ENCODE results near the gene TMEM86A. TPM values are rescaled to one million over a fixed set of nuclear protein-coding genes. Genes with fewer than 3 reads are reported as not detected.
"Not testable (repeated sequence)": the region's sequence is repeated elsewhere in the genome, so short reads cannot be mapped to it uniquely, and the experiment has no call there.

TMEM86A gene
- polyA plus RNA-seq, 3 donors from 2014 or later = 0.43 to 2.1 (median 0.92) TPM

DNA sequence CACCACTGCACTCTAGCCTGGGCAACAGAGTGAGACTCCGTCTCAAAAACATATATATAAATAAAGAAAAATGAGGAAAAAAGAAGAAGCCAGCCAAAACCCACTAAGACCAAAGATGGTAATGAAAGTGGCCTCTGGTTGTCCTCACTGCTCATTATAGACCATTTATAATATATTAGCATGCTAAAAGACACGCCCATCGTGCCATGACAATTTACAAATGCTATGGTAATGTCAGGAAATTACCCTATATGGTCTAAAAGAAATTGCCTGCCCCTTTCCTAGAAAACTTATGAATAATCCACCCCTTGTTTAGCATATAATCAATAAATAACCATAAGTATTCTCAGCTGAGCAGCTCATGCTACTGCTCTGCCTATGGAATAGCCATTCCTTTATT lies 16.1 kb upstream of the TMEM86A start:
- H3K27ac Mint-ChIP-seq = no peak overlapping the region
- peaks cover 0 to 2% (median 2%) of the 10 kb centered on the region in 3 donors for H3K27me3 Mint-ChIP-seq (ENCODE audit: low read depth in 3 of 3)
- peaks cover 0 to 3% (median 0%) of the 10 kb centered on the region in 3 donors for H3K36me3 Mint-ChIP-seq
- H3K9me3 Mint-ChIP-seq = no peaks in the 10 kb centered on the region
- H3K4me1 Mint-ChIP-seq = no peaks in the 10 kb centered on the region
- H3K4me3 Mint-ChIP-seq = no peak overlapping the region
- DNase-seq = no peak

DNA sequence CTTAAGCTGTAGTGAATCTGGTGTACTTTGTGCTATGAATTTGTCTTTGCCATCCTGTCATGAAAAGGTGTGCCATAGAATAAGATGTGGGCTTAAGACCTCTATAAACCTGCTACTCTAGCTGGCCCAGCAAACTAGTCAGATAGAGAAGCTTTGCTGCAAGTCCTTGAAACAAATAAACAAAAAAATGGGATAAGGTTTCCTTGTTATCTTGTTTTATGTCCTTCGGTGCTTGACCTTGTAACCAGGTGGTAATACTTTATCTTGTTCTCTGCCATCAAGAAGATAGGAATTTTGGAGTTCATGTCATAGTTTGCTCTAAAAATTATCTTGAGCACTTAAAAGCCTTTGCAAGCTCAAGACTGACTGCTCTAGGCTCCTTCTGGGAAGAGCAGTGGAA lies 14.3 kb upstream of the TMEM86A start:
- Mint-ChIP-seq H3K4me1 (no peaks in the 10 kb centered on the region), H3K36me3 (peaks cover 0 to 3% (median 0%) of the 10 kb centered on the region in 3 donors), H3K27ac (no peak overlapping the region), H3K4me3 (no peak overlapping the region), H3K27me3 (ENCODE audit: low read depth in 3 of 3) (peaks cover 0 to 2% (median 0%) of the 10 kb centered on the region in 3 donors), H3K9me3 (no peaks in the 10 kb centered on the region)
- no peak for DNase-seq

DNA sequence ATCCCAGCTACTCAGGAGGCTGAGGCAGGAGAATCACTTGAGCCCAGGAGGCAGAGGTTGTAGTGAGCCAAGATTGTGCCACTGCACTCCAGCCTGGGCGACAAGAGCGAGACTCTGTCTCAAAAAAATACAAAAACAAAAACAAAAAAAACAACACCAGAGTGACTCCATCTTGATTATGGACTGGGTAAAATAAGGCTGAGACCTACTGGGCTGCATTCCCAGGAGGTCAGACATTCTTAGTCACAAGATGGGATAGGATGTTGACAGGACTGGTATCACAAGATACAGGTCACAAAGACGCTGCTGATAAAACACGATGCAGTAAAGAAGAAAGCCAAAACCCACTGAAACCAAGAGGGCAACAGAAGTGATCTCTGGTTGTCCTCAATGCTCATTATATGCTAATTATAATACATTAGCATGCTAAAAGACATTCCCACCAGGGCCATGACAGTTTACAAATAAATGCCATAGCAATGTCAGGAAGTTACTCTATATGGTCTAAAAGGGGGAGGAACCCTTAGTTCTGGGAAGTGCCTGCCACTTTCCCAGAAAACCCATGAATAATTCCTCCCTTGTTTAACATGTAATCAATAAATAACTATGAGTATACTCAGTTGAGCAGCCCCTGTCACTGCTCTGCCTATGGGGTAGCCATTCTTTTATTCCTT lies 7.0 kb upstream of the TMEM86A start:
- H3K9me3 Mint-ChIP-seq; DNase-seq; H3K27me3 Mint-ChIP-seq (ENCODE audit: low read depth in 3 of 3); H3K36me3 Mint-ChIP-seq; H3K4me1 Mint-ChIP-seq; H3K27ac Mint-ChIP-seq; H3K4me3 Mint-ChIP-seq: not testable (repeated sequence)

DNA sequence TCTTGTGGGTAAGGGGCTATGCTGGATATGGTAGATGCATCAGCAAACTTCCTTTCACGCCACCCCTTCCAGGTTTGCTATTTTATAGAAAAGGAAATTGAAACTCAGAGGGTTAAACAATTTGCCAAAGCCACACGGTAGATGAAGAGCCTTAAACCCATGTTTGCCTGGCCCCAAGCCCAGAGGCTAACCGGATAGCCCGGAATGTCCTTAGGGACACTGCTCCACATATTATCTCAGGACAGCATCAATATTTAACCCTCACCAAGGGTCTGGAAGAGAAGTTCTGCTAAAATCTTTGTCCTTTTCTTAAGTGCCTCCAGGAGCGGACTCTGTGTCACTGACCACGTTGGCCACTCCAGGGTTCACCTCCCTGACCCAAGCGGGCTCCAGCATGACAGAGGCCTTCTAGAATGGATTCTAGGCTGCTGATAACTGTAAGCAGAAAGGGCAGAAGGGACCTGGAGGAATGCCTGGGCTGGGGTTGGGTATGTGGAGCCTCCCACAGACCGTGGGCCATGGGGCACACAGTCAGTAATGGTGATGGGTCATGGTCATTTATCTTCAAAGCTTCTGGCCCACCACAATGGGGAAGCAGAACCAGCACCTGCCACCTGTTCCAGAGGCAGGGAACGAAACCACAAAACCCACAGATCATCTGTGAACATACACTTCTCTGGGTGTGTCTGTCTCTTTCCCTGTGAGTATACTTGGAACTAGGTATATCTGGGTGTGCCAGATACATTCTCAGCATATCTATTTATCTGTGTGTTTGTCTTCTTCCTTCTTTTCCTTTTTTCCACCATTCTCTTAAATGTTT lies 5.4 kb upstream of the TMEM86A start:
- Mint-ChIP-seq H3K9me3 (no peaks in the 10 kb centered on the region), H3K27ac (peak overlapping the region in 1 of 6 donors; percentile 24), H3K4me3 (no peak overlapping the region), H3K27me3 (ENCODE audit: low read depth in 3 of 3) (peaks cover 0 to 2% (median 0%) of the 10 kb centered on the region in 3 donors), H3K36me3 (no peaks in the 10 kb centered on the region), H3K4me1 (peaks cover 3 to 4% of the 10 kb centered on the region in 2 donors)
- DNase-seq = no peak

DNA sequence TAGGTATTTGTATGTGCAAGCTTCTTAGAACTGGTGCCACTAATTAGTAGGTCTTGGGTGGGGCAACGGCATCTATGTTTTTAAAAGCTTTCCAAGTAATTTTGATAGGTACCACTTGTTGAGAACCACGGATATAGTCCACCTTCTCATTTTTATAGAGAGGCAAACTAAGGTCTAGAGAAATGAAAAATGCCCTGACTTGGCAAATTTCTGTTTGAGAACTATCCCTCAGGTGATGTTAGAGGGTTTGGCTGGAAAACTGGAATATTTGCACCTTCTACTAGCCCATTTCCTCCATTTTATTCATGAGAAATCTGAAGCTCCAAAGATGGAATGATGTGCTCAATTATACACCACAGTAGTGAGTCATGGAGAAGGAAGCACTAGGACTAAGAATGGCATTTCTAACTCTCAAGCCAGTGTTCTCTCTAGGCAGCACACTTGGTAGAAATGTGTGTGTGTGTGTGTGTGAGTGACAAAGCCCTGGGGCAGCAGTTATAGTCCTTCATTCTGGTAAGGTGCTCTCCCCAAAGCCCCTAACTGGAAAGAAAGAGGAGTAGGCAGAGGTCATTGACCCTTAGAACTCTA lies 1.8 kb upstream of the TMEM86A start:
- DNase-seq = no peak
- no peak overlapping the region for H3K4me3 Mint-ChIP-seq
- H3K9me3 Mint-ChIP-seq = no peaks in the 10 kb centered on the region
- H3K27ac Mint-ChIP-seq = peak overlapping the region in 3 of 6 donors; percentile 34 to 72 (median 71)
- peaks cover 3 to 6% (median 3%) of the 10 kb centered on the region in 3 donors for H3K27me3 Mint-ChIP-seq (ENCODE audit: low read depth in 3 of 3)
- no peaks in the 10 kb centered on the region for H3K36me3 Mint-ChIP-seq
- peaks cover 14 to 22% of the 10 kb centered on the region in 2 donors for H3K4me1 Mint-ChIP-seq

DNA sequence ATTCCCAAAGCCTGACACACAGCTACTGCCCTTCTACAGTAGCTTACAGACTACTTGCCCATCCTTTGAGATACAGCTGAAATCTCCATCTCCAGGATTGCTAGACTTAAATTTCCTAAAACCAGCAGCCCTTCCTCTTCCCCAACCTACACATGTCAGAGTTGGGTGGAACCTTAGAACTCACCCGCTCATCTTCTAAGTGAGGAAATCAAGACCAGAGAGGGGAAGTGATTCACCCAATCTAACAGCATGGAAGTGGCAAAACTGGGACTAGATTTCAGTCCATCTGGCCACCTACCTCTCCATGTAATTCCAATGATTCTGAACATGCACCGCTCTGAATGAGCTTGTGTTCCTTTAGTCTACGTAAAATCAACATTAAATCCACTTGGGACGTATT lies 1.0 kb upstream of the TMEM86A start:
- Mint-ChIP-seq H3K9me3 (no peaks in the 10 kb centered on the region), H3K36me3 (peaks cover 0 to 1% (median 0%) of the 10 kb centered on the region in 3 donors), H3K27me3 (ENCODE audit: low read depth in 3 of 3) (peaks cover 3 to 6% (median 6%) of the 10 kb centered on the region in 3 donors), H3K4me3 (peak overlapping the region in 3 of 5 donors; percentile 81 to 85 (median 83)), H3K27ac (peak overlapping the region in 5 of 6 donors; percentile 81 to 96 (median 90)), H3K4me1 (peaks cover 14 to 22% of the 10 kb centered on the region in 2 donors)
- DNase-seq = no peak

DNA sequence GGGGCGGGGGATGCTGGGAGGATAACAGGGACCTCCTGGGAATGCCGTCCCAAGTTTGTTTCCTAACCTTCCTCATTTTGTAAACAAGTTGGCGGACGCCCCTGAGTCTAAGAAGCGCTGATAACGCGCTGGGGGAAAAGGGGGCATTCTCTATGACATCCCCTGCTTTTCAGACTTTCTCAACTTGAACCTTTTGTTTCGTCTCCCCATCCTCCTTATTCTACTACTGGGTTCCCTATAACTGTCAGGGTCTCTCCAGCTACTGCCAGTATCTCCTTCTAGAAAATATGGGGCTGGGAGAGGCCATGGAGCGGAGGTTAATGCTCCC lies 654 bp downstream of the TMEM86A start:
- peaks cover 6 to 9% (median 8%) of the 10 kb centered on the region in 3 donors for H3K27me3 Mint-ChIP-seq (ENCODE audit: low read depth in 3 of 3)
- no peaks in the 10 kb centered on the region for H3K9me3 Mint-ChIP-seq
- peaks cover 14 to 22% of the 10 kb centered on the region in 2 donors for H3K4me1 Mint-ChIP-seq
- peak overlapping the region; percentile 36 to 83 (median 79) for H3K27ac Mint-ChIP-seq
- DNase-seq = no peak
- peak overlapping the region; percentile 78 to 87 (median 83) for H3K4me3 Mint-ChIP-seq
- H3K36me3 Mint-ChIP-seq = peaks cover 0 to 11% (median 0%) of the 10 kb centered on the region in 3 donors

DNA sequence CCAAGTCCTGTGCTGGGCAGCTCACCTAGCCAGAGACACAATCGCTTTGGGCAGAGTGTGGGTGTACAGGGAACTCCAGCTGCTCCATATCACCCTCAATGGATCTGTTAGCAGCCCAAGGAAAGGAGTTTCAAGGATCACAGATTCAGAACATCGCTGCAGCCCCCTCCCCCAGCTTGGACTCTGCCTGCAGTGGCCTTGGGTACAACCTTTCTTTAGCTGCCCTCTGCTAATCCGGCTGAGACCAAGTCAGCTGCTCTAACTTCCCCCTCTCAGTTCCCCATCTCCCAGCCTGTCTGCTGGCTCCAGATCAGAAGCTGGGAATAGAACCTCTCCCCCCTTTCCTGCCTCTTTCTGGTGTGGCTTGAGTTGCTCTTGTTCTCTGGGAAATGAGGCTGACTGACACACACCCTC lies 1.3 kb downstream of the TMEM86A start:
- Mint-ChIP-seq H3K27ac (peak overlapping the region; percentile 36 to 83 (median 79)), H3K4me3 (peak overlapping the region; percentile 78 to 87 (median 83)), H3K36me3 (peaks cover 0 to 11% (median 0%) of the 10 kb centered on the region in 3 donors), H3K27me3 (ENCODE audit: low read depth in 3 of 3) (peaks cover 6 to 9% (median 8%) of the 10 kb centered on the region in 3 donors), H3K9me3 (no peaks in the 10 kb centered on the region), H3K4me1 (peaks cover 17 to 23% of the 10 kb centered on the region in 2 donors)
- no peak for DNase-seq

DNA sequence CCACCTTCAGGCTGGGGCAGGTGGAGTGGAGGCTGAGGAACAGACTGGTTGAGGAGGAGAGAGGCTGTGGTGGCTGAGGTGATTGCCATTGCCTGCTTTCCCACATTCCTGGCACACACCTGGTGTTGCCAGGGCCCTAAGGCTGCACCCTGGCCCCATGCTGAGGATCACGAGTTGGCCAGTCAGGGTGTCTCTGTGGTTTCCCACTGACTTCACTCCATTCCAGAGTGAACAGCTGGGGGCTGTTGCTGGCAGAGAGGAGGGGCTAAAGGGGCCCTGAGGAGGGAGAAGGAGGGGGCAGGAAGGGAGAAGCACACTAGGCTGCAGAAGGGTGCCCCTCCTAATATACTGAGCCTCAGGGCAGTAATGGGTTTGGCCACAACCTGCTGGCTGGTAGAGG lies 1.8 kb downstream of the TMEM86A start:
- peak overlapping the region in 4 of 6 donors; percentile 61 to 81 (median 76) for H3K27ac Mint-ChIP-seq
- peaks cover 6 to 9% (median 8%) of the 10 kb centered on the region in 3 donors for H3K27me3 Mint-ChIP-seq (ENCODE audit: low read depth in 3 of 3)
- H3K36me3 Mint-ChIP-seq = peaks cover 0 to 11% (median 0%) of the 10 kb centered on the region in 3 donors
- H3K9me3 Mint-ChIP-seq = no peaks in the 10 kb centered on the region
- no peak for DNase-seq
- peaks cover 22 to 28% of the 10 kb centered on the region in 2 donors for H3K4me1 Mint-ChIP-seq
- H3K4me3 Mint-ChIP-seq = peak overlapping the region; percentile 72 to 87 (median 83)

DNA sequence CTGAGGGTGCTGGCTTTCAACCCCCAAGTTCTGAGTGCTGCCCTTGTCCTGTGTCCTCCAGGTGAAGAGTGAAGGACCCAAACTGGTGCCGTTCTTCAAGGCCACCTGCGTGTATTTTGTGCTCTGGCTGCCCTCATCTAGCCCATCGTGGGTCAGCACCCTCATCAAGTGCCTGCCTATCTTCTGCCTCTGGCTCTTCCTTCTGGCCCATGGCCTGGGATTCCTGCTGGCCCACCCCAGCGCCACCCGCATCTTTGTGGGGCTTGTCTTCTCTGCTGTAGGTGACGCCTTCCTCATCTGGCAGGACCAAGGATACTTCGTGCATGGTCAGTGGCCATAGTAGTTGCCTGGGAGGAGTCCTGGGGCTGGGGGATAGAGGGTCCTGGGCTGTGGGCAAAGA lies 2.3 kb downstream of the TMEM86A start:
- Mint-ChIP-seq H3K4me1 (peaks cover 27 to 32% of the 10 kb centered on the region in 2 donors), H3K9me3 (no peaks in the 10 kb centered on the region), H3K4me3 (peak overlapping the region in 3 of 5 donors; percentile 8 to 65 (median 21)), H3K27ac (peak overlapping the region in 1 of 6 donors; percentile 54), H3K27me3 (ENCODE audit: low read depth in 3 of 3) (peaks cover 6 to 9% (median 8%) of the 10 kb centered on the region in 3 donors), H3K36me3 (peaks cover 0 to 11% (median 0%) of the 10 kb centered on the region in 3 donors)
- DNase-seq = no peak

DNA sequence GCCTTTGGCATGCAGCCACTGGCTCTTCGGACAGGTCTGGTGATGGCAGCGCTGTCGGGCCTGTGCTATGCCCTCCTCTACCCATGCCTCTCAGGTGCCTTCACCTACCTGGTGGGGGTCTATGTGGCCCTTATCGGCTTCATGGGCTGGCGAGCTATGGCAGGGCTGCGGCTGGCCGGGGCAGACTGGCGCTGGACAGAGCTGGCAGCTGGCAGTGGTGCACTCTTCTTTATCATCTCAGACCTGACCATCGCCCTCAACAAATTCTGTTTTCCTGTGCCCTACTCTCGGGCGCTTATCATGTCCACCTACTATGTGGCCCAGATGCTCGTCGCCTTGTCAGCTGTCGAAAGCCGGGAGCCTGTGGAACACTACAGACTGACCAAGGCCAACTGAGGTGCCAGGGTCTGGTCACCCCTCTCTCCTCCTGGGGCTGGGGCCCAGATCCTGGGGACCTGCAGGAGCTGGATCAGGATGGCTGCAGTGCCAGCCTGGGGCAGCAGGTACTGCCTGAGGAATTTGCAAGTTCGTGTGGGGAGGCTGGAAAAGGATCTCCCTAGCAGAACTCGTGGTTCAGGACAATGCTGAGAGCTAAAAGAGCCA lies 3.1 kb downstream of the TMEM86A start:
- peaks cover 6 to 12% (median 8%) of the 10 kb centered on the region in 3 donors for H3K27me3 Mint-ChIP-seq (ENCODE audit: low read depth in 3 of 3)
- no peak for DNase-seq
- peaks cover 0 to 11% (median 0%) of the 10 kb centered on the region in 3 donors for H3K36me3 Mint-ChIP-seq
- peaks cover 32 to 37% of the 10 kb centered on the region in 2 donors for H3K4me1 Mint-ChIP-seq
- H3K9me3 Mint-ChIP-seq = no peaks in the 10 kb centered on the region
- peak overlapping the region in 1 of 5 donors; percentile 18 for H3K4me3 Mint-ChIP-seq
- no peak overlapping the region for H3K27ac Mint-ChIP-seq

DNA sequence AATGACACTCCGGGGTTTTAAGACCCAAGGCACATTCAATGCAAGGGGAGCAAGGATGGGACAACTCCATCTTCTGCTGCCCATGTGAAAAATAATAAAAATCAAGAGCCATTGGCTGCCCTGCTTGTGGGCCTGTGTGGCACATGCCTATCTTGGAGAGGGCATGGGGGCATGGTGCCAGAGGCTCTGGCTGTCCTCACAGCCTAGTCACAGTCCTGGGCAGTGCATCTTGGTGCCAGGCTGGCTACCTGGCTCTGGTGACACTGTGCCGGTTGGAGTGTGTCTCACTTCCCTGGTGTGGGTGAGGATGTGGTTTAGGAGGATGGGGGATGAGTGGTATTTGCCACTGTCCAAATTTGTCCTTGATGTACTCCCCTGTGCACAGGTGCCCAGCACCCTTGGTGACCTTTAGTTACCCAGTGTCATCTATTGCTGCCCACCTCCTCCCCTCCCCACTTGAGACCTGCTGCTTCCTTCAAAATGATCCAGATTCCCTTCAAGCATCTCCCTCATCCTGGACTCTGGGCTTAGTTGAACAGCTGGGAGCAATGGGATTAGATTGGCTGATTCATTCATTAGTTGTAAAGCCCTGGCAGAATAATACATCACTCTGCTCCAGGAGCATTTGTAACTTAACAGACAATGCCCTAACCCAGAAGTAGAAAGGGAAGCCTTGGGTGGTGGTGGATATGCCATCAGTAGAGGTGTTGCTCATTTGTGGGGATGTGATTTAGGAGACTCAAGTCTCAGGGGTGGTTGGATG lies 4.6 kb downstream of the TMEM86A start:
- H3K9me3 Mint-ChIP-seq = no peaks in the 10 kb centered on the region
- H3K4me1 Mint-ChIP-seq = peaks cover 33 to 41% of the 10 kb centered on the region in 2 donors
- H3K4me3 Mint-ChIP-seq = no peak overlapping the region
- no peak overlapping the region for H3K27ac Mint-ChIP-seq
- no peak for DNase-seq
- peaks cover 0 to 11% (median 0%) of the 10 kb centered on the region in 3 donors for H3K36me3 Mint-ChIP-seq
- H3K27me3 Mint-ChIP-seq (ENCODE audit: low read depth in 3 of 3) = peaks cover 6 to 13% (median 8%) of the 10 kb centered on the region in 3 donors
